GM19035 (cell line): Measurements from ENCODE around the gene WDR7.

Experiments used
- ATAC-seq: cut with Tn5 transposase; IDR thresholded peaks from one replicate; pipeline ENCODE4 v1.9.1; 2021; ENCODE audit not compliant: unreplicated experiment

The WDR7 gene

DNA sequence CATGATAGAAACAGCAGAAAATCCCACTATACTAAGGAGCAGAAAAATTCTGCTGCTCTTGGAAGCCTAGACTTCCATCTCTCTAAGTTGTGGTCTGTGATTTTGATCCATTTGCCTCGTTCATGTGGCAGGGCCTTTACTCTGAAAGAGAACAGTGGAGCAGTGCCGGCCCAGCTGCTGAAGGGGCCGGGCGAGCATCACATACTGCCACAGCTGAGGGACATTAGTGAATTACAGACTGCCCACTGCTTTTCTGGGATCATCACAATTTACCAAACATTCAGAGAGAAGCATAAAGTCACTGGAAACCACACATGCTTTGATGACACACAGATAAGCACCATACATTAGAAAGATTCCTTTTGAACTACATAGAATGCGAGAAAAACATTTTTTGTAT lies 278.7 kb downstream of the WDR7 start:
- no peak for ATAC-seq

DNA sequence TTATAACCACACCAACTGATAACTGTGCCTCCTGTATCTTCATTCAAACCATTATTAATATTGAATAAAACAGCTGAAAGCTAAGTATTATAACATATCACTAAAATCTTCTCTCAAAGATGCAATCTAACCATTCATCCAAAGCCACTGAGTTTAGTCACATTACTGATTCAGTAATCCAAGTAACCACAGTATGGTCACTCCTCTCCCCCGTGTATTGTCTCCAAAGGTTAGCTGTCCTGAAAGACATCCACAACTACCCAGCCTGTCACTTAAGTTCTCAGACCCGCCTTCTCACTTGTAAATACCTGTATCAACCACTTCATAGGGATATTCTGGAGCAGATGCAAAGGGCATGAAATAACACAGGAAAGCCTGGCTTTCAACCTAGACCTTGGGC lies 282.3 kb downstream of the WDR7 start:
- ATAC-seq, result no peak

DNA sequence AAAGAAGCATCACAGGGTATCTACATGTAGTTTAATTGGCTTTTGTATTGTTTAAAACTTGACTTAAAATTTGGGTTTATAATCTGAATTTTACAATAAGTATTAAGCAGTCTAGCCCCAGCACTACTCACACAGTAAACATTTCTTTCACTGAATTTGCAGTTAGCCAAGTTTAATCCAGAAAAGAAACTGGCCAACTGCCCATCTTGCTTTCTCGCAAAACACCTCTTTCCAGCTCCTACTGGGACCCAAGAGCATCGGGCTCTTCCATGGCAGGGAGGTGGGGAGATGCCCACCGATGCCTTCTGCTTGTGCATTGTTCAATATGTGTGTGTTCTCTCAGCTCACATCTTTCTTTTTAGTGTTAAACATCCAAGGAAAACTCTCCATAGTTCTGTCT lies 283.0 kb downstream of the WDR7 start:
- ATAC-seq, result no peak

DNA sequence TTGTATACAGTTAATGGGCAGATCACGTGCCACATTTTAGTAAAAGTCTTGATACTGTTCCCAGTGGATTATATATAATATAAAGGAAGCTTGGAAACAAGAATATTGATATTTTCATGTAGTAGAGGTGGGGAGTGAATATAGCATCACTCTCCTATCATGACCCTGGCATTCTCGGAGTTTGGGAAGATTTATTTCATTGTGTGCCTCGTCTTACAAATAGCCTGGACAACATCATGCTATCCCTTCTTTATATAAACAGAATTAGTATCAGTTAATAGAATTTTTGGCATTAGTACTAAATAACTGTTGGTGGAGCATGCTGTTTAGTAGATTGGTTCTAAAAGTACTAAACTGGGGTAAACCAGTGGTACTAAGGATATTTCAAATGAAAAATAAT lies 283.7 kb downstream of the WDR7 start:
- no peak for ATAC-seq

DNA sequence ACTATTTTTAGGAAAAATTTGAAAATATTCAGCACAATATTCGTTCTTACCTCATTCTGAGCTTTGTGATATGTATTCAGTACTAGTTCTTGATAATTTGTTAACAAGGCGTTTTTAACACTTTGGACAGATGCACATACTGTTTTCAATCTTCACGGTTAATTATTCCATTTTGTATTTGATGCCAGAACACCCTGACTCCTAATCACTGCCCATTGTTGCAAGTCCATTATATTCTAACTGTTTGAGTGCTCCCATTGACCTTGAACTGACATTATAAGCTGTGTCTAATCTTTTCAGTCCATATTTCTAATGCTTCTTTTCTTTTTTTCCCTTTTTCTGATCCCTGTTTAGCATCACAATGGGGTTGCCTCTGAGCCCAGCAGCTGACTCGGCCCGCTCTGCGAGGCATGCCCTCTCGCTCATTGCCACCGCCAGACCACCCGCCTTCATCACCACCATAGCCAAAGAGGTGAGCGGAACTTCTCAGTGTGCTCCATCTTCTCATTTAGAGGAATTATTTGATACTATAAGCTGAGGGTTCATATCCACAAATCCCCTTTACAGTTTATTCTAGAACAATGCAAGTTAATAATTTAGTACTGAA lies 284.4 kb downstream of the WDR7 start:
- ATAC-seq, result no peak

DNA sequence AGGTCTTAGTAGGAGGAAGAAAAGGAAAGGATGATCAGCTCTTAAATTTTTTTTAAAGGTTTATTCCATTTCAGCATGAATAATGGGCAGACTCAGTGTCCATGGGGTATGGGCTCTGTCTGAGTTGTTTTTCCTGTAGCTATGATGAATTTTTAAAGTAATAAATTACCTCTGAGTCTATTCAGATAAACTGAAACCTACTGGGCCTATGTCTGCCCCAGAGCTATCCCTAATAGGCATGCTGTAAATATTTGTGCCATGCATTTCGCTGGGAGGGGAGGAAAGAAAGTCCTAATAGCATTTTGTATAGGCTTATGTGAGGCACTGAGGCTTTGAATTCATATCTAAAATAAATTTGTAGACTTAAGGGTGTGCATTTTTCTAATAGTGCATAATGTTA lies 285.3 kb downstream of the WDR7 start:
- no peak for ATAC-seq

DNA sequence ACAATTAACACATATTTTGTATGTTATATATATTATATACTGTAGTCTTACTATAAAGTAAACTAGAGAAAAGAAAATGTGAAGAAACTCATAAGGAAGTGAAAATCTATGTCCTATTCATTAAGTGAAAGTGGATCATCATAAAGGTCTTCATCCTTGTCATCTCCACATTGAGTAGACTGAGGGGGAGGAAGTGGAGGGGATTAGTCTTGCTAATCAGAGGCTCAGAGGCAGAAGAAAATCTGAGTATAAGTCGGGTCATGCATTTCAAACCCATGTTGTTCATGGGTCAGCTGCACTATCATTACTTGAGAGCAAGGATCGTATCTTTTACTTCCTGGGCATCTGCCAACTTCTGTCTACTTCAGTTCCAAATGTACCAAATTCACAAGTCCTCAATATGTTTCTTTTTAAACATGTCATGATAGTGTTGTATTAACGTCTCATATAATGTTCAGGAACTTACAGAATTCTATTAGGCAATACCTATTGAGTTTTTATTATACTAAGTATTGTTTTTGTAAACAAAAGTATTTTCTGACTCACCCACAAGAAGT lies 286.8 kb downstream of the WDR7 start:
- no peak for ATAC-seq

DNA sequence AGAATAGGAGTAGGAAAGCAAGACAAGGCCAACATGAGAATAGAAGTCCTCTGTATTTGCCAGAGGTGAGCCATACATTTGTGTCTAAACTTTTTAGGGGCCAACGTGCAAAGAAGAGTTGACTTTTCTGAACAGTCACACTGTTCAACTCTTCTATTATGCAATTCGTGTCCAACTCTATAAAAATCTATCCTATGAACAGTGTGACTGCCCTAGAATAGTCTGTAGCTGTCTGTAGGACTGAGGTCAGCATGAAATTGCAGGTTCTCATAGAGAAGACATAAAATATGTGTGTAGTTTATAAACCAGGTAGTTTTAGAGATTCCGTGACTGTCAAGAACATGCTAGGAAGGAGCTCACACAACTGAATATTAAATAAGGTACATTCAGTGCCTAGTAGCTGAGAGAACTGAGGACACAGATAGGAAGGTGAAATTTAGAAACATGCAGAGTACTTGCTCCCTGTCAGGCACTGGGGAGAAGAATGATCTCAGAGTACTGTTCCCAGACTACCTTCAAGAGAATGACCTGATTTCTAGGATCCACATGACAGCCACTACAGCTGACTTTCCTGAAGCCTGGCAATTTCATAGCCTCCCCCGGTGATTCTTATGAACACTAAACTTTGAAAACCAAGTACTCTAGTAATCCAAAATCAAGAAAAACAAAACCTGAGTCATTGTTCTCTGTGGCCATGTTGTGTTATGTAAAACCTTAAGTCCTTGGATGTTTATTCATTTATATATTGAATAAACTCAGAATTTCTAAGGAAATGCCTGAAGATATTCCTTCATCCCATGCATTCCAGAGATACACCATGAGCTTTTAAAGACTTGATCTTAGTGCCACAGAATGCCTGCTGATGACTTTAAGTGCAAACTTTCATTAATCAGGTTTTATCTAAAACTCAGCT lies 294.3 kb downstream of the WDR7 start:
- ATAC-seq, result no peak

DNA sequence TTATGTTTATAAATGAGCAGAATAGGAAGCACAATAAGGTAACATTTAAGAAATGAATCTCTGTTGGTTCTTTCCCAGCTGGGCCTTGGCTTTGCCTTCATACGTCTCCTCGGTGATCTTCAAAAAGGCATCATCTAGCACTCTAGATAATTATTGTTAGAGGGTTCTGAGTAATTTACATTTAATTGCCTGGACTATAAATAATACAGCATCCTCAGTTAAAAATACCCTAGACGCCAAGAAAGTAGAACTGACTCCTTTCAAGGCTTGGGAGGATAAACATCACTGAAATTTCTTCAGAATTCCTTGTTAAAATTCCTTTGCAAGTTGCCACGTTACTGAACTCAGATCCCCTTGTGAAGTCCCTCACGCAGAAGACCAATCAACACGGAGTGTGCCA lies 296.1 kb downstream of the WDR7 start:
- ATAC-seq, result no peak

DNA sequence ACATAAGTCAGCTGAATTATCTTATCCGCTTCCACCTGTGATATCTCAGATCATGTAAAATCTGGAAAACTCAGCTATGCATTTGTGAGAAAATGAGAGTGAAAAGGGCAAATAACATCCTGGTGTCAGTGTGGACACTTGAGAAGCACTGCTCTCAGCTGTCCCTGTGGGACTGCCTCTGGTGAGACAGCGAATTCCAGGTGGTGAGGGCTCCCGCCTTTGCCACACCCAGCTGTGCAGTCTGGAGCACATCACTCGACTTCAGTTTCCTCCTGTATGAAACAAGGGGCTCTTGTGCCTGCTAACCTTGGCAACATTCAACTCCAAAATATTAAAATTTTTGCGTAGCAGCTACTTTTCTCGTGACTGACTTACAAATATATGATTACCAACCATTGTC lies 300.9 kb downstream of the WDR7 start:
- no peak for ATAC-seq

DNA sequence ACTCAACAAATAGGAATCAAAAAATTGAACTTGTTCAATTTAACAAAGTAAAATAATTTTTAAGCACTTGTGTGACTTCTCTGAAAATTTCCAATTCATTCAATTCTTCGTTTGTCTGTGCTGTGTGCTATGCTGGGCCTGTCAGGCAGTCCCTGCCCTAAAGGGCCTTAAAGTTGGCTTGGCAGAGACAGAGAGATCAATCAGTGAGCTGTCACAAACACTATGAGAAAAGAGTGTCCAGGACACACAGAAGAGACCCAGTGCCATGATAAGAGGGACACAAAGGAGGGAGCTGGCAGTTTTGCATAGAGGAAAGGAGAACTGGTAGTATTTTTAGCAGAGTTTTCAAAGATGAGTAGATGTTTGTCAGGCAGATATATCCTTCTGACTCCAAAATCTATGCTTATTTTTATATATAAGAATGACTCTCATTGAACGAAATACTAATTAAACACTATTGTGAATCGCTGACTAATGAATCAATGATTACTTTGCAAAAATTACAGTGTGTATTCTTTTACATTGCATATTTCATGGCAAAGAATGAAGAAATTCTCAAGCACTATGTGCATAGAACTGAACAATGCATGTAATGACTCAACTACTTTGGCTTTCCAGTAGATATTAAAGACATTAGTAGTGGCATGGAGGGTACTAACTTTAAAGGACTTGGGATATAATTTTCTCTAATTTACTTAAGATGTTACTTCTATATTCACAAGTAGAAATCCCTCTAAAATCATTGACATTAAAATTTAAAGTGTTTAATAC lies 302.5 kb downstream of the WDR7 start:
- no peak for ATAC-seq

DNA sequence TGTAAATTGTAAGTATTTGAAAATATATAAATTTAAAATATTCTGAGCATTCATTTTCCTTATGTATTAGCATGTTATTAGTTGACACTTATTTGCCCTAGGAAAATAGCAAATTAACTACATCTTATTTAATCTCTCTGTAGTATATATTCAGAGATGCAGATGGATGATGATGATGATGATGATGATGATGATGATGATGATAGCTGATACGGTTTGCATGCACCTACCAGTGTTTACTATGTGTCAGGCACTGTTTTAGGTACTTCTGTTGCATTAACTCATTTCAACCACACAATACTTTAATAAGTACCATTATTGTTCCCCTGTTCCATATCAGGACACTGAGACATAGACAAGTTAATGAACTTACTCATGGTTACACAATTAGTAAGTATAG lies 304.3 kb downstream of the WDR7 start:
- ATAC-seq, result no peak

DNA sequence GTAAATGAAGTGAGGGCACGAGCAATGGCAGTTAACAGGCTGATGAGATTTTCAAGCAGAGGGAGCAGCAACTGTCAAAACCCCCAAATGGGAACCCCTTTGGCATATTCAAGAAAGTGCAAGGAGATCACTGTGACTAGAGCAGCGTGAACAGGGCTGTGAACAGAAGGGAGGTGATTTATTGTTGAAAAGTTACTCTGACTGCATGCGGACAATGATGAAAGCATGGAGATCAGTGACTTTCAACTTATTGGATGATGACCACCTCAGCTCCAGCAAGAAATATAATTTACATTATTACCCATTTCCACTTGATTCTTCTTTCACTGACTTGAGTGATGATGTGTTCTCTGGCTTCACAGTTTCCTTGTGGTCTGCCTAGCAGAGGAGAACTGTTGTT lies 308.0 kb downstream of the WDR7 start:
- no peak for ATAC-seq

DNA sequence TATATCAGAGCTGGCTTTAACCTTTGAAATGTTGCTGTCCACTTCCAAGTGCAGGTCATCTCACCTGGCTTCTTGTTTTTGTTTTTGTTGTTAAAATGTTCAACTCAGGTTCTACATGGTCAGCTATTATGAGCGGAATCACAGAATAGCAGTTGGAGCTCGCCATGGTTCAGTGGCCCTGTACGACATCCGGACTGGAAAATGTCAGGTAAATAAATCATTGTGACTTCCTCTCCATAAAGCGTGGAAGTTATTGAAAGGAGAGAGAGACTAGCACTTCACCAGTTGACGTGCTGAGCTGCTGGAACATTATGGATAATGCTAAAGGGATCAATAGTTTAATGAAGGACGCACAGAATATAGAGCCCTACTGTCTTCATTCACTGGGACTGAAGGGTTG lies 311.2 kb downstream of the WDR7 start:
- no peak for ATAC-seq

DNA sequence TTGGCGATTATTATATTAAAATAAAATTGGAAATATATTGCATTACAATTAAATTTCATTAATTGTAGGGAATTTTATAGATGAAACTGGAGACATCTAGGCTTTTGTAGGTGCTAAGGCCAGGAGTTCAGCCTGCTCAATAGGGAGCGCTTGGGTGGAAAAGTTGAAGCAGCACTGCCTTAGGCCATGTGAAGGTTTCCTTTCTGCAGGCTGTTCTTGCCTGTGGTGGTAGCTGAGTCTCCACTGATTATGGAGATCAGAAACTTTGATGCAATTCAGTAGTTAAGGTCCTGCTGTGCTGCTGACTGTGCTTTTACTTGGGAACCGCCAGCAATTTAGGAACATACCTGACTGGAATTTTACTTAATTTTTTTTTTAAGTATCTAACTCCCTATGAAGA lies 315.9 kb downstream of the WDR7 start:
- no peak for ATAC-seq

DNA sequence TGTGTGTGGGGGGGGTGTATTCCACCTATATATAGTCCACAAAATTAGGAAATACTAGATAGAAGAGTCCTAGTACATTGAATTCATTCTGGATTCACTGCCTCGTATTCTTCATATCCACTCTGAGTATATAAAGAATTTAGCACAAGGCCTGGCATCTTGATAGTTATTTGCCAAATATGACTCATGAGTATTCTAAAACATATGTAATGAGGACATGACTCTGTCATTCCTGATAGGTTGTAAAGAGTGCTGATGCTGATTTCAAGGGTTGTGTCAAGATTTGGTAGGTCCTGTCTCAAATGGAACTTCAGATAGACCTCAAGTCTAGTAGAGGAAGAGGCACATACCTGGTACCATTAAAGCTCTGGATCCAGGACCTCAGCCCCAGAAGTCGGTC lies 322.3 kb downstream of the WDR7 start:
- ATAC-seq, result no peak

DNA sequence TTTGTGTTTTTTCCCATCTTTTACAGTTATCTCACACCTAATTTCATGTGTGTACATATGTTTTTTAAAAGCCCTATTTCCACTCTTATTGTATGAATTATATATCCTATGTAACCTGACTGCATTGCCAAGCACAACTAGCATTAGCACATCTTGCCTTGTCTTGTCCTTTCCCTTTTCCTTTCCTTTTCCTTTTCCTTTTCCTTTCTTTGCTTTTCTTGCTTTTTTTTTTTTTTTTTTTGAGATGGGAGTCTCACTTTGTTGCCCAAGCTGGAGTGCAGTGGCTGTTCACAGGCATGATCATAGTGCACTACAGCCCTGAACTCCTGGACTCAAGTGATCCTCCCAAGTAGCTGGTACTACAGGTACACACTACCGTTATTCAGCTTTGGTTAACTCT lies 323.0 kb downstream of the WDR7 start:
- no peak for ATAC-seq

DNA sequence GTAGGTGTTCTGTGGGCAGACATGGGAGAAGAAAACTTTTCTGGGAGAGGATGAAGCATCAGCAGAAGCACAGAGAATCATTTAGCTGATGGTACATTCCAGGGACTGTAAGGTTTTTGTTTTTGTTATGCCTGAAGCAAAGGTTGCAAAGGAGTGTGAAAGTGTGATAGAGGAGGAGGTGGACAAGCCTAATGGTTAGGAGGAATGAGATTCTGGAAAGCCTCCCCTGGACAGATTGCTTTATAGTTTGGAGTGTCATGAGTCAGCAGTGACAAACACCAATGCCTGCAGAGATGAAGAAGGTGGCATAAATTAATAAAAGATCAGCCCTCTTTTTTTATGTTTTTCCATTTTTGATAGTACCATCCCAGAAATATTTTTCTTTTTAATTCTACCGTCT lies 324.1 kb downstream of the WDR7 start:
- ATAC-seq, result no peak

DNA sequence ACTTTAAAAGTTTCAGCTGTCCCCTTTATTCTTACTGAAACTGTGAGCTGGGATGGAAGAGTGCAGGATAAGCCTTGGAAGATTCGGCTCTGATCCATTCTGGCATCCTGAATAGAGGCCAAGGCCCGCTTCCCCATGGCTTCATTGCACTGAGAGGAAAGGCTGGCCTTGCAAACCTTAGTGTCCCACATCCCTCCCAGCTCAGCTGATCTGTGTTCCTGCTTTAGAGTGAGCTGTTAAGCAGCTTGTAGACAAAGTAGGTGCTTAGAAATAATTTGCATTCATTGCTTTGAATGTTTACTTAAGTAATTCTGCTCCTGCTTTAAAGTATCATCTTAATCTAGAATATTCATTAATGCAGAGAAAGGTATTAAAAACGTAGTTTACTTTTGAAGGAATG lies 326.1 kb downstream of the WDR7 start:
- ATAC-seq, result no peak

DNA sequence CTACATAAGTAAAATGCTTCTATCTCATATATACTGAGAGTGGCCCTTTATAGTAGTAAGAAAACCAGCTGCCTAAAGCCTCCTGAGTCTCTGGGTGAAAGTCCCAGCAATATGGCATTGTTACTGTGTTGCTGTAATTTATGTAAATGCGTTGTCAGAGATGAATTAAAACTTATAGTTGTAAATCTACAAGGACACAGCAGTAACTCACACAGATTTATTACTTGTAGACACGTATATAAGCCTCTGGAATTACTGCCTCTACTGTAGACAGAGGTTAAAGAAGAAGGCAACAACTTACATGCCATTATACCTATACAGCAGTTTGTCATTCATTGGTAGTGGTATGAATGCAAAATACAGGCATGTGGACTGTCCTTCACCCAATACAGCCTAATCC lies 326.6 kb downstream of the WDR7 start:
- no peak for ATAC-seq

DNA sequence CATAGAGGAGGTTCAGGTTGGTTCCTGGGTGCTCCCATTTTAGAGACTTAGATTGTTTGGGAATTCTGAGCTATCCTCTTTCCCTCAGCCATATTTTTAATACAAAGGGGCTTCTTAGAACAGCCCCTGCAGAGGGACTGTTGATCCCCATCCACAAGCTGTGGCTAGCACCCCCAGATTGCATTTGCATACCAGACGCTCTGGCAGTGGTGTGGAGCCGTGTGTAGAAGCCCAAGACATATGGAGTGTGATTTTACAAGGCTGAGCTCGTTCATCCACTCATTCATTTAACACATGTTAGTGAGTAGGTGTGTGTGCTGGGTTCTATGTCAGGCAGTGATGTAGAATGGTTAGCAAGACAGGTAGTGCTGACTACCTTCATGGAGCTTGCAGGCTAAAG lies 329.0 kb downstream of the WDR7 start:
- ATAC-seq, result no peak

DNA sequence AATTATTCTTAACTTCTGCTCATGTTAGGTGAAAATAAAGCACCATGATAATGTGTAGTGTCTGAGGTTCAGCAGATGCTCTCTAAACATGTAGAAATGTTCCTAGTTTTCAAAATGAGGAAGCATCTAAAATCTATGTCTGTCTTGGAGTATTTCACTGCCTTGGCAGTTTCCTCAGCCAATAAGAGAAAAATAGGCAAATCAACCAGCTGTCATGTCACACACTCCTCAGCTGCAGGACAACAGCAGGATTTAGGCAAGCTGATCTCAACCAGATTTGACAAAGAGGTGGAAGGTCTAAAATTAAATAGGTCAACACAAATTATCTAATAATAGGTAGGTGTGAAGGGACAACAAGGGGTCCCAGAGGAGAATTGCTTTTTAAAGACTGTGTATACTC lies 331.6 kb downstream of the WDR7 start:
- ATAC-seq, result no peak
